ENCODE data around the gene CLDN7. TPM values are rescaled to one million over a fixed set of nuclear protein-coding genes. Genes with fewer than 3 reads are reported as not detected.

Gene CLDN7
- total RNA-seq, 2 donors from 2014 or later, result 997 to 1,004 TPM

DNA sequence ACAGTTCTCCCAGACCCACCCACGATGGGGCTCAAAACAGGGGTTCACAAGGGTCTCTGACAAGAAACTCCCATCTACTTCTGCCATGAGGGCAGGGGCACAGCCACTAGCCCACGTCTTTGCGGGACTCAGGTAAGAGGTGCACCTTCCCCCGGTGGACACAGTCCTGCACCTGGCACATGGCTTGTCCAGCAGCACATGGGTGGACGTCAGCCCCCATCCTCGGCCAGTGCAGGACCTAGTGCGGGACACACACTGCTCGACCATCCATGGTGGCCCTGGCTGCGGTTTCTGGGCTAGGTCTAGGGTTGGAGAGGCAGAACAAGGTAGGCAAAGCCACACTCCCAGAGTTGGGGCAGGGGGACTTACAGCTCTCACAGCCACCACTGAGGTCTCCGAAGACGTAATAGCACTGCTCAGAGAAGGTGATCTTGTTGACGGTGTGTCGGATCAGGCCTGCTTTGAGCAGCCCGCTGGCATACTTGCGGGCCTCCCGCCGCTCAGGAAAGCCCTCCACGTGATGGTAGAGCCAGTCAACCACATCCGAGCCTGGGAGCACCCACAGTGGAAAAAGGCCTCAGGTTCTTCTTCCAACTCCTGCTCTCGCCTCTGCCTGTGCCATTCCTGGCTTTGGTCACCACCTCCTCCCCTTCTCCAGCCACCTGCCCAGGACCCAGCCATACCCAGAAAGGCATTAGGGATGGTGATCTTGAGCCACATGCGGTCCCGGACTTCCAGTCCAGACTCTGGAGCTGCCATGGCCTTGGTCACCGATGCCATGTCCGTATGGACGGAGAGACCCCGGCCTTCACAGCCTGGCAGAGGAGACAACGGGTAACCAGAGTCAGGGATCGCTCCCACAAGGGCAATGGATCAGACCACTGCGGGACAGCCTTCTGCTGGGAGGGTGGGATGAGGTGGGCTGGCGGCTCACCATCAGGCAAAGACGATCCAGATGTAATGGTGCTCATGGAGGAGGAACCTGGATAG is 35.3 kb downstream of the CLDN7 start:
- no peak for ATAC-seq
- intact Hi-C loops (cut with DNase I, micrococcal nuclease), result no loop called here

DNA sequence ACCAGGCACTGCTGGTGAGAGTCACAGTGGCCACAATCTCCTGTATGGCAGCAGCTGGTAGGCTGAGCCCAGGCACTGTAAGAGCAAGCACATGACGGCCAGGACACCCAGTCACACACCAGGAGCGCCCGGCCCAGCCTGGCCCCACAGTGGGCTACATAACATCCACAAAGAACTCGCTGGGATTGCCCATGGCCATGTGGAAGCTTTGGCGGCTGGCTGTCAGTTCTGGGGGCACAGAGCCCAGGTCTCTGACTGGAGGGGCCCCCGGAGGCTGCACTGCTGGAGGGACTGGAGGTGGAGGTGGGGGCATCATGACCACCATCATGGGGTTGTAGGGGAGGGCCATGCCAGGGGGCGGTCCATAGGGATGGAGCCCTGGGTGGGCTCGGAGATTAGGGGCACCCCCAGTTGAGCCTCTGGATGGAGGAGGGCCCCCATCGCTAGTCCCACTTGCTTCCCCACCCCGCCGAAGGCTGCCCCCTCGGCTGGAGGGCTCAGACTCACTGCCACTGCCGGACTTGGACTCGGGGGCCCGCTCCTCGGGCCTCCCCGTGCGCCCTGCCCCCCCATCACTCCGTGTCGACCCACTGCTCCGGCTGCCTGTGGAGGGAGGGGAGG is 36.5 kb downstream of the CLDN7 start:
- intact Hi-C loops (cut with DNase I, micrococcal nuclease), result no loop called here
- no peak for ATAC-seq
- no peak for DNase-seq

More for the DNA sequence above, 35.3 kb downstream of the CLDN7 start:
- DNase-seq, result no peak

DNA sequence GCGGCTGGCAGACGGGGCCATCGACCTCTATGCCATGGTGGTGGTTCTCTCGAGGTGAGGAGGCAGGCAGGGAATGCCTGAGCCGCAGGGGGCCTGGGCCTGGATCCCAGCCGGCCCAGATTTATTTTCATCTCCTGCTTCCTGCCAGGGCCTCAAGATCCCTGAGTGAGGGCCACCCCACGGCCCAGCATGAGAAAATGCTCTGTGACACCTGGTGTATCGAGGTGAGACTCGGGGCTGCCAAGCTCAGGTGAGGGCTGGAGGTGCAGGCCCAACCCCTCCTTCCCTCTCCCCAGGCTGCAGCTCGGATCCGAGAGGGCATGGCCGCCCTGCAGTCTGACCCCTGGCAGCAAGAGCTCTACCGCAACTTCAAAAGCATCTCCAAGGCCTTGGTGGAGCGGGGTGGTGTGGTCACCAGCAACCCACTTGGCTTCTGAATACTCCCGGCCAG is 37.6 kb downstream of the CLDN7 start:
- ATAC-seq (no peak), DNase-seq (no peak)
- intact Hi-C loops (cut with DNase I, micrococcal nuclease), result no loop called here

DNA sequence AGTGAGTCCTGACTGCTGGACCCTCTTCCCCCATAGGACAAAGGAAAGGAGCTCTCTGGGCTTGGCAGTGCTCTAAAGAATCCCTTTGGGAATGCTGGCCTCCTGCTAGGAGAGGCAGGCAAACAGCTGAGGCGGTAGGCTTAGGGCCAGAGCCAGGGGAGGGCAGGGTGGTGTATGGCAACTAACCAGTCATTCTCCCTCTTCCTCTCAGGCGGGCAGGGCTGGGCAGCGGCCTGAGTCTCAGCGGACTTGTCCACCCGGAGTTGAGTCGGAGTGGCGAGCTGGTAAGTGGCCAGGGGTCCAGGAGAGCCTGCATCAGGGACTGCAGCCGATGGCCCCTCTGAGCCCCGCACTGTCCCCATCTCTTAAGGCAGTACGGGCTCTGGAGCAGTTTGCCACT is 38.2 kb downstream of the CLDN7 start:
- intact Hi-C loops (cut with DNase I, micrococcal nuclease), result no loop called here
- DNase-seq (no peak), ATAC-seq (no peak)

DNA sequence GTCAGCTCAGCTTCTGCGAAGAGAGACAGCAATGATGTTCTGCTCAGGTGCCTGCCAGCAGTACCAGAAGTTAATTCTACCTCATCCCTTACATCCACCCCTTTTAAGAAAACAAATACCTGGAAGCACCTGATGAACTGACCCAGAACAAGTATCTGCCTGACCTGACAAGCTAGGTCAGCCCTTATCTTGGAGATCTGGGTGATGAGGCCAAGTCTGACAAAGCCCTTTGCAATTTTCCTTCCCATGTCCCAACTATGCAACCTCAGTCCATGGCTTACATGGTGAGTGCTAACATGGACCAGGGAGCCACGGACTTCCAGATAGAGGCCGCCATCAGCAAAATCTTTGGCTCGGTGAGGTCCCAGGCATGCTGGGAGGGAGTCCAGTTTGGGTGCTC is 38.9 kb downstream of the CLDN7 start:
- DNase-seq, result no peak
- ATAC-seq, result no peak
- intact Hi-C loops (cut with DNase I, micrococcal nuclease), result no loop called here

DNA sequence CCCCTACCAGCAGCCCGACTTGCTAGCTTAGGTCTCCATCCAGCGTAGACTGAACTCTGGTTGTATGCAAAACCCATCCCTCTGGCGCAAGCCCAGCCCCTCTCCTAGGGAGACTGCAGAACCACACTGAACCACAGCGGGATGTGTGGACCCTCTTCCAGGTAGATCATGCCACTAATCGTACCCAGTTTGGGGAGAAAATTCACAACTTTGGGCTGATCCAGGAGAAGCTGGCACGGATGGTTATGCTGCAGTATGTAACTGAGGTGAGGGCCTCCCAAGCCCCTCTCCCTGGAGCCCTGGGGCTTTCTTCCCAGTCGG is 39.3 kb downstream of the CLDN7 start:
- DNase-seq (peak in 1 of 2 donors; percentile 22), ATAC-seq (no peak)
- intact Hi-C loops (cut with DNase I, micrococcal nuclease), result no loop called here

DNA sequence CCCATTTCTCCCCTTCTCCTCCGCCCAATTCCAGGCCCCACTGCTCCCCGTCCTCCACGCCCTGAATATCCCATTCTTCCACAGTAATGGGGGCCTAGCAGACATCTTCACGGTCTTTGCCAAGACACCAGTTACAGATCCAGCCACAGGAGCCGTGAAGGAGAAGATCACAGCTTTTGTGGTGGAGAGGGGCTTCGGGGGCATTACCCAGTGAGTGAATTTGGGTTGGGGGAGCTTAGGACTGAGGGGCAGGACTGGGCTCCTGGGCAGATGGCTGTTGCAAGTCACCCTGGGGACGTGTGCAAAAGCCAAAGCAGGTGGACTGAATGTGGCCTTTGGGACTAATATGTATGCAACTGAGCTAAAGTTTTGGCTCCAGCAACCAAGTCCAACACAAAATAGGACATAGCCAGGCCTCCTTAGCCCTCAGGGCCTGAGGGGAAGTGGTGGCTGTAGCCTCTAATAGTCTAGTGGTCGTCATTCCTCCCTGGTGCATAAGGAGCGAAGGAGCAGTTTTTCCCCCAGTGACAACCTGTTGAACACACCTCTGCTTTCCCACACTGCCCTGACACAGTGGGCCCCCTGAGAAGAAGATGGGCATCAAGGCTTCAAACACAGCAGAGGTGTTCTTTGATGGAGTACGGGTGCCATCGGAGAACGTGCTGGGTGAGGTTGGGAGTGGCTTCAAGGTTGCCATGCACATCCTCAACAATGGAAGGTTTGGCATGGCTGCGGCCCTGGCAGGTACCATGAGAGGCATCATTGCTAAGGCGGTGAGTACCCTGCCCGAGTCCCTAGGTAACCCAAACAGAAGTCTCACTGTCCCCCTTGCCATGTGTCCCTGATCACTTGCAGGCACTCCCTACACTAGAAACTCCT is 39.9 kb downstream of the CLDN7 start:
- ATAC-seq (no peak), DNase-seq (peak in 1 of 2 donors; percentile 7)
- intact Hi-C loops (cut with DNase I, micrococcal nuclease), result no loop called here

DNA sequence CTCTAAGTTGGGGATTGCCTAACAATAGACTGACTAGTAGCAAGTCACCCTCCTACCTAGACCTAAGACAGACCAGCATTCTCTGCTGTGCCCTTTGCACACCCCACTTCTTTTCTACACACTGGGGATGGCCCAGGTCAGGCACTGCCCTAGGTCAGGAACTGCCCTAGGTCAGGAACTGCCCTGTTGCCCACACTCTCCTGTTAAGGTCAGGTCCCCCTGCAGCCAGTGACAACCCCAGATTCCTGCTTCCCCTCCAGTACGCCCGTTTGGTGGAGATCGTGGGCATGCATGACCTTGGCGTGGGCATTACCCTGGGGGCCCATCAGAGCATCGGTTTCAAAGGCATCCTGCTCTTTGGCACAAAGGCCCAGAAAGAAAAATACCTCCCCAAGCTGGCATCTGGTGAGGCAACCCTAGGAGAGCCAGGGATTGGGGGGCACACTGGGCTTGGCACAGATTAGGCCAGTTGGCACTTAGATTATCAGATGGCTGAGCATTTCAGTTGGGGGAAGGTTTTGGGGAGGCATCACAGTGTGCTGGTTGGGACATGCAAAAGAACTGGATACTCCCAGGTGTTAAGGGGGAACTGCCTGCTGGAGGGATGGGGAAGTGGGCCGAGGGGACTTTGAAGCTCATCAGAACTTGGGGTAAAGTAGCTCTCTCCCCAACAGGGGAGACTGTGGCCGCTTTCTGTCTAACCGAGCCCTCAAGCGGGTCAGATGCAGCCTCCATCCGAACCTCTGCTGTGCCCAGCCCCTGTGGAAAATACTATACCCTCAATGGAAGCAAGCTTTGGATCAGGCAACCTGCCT is 40.8 kb downstream of the CLDN7 start:
- intact Hi-C loops (cut with DNase I, micrococcal nuclease), result no loop called here
- ATAC-seq, result no peak

DNA sequence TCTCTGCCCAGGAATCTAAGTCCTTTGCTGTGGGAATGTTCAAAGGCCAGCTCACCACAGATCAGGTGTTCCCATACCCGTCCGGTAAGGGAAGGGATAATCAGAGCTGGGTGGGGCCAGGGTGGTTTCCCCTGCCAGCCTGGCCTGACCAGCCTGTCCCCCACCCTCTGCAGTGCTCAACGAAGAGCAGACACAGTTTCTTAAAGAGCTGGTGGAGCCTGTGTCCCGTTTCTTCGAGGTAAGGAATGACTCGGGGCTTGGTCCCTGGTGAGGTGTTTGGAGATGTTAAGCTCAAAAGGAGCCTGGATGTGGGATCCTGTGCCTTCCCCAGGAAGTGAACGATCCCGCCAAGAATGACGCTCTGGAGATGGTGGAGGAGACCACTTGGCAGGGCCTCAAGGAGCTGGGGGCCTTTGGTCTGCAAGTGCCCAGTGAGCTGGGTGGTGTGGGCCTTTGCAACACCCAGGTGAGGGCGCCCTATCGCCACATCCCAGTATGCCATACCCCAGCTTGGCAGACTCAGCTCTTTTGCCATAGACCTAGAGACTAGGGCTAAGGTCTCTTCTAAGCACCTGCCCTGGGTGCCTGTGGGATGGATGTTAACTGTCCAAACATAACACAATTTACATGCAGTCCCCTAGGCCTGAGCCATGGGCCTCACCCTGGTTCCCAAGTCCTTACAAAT is 41.5 kb downstream of the CLDN7 start:
- intact Hi-C loops (cut with DNase I, micrococcal nuclease), result no loop called here
- peak; percentile 72 for ATAC-seq
- peak; percentile 74 to 78 for DNase-seq

More for the DNA sequence above, 40.8 kb downstream of the CLDN7 start:
- peak in 1 of 2 donors; percentile 6 for DNase-seq

DNA sequence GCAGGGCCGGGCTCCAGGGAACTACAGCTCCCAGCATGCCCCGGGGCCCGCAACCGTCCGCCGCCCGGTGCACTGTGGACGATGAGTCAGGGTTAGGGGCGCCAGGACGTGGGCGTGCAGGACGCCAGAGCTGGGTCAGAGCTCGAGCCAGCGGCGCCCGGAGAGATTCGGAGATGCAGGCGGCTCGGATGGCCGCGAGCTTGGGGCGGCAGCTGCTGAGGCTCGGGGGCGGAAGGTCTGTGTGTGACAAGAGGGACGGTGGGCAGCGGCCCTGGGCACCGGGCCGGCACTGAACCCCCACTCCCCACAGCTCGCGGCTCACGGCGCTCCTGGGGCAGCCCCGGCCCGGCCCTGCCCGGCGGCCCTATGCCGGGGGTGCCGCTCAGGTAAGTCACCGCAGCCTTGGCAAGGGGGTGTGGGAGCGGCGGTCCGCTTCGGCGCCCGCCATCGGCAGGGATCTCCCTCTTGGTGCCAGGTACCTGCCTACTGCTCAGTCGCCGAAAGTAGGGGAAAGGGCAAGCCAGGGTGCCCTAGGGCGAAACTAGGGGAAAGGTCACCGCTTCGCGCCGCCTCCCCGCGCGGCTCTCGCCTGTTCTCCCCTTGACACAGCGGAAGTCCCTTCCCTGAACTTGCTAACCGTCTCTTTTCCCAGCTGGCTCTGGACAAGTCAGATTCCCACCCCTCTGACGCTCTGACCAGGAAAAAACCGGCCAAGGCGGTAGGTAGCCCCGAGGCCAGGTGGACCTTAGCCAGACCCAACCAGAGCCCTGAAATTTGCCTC is 42.3 kb downstream of the CLDN7 start, which contains the start of the genes ACADVL and DLG4:
TSS of gene ACADVL (plus strand) at position 127 of the 781 bp plus-strand sequence. CDS start at position 174, 47 bp downstream.
TSS of gene DLG4 (minus strand) at position 25 of the 781 bp plus-strand sequence.
- peak; percentile 69 for ATAC-seq
- peak; percentile 92 for DNase-seq
- intact Hi-C loops (cut with DNase I, micrococcal nuclease), result no loop called here

DNA sequence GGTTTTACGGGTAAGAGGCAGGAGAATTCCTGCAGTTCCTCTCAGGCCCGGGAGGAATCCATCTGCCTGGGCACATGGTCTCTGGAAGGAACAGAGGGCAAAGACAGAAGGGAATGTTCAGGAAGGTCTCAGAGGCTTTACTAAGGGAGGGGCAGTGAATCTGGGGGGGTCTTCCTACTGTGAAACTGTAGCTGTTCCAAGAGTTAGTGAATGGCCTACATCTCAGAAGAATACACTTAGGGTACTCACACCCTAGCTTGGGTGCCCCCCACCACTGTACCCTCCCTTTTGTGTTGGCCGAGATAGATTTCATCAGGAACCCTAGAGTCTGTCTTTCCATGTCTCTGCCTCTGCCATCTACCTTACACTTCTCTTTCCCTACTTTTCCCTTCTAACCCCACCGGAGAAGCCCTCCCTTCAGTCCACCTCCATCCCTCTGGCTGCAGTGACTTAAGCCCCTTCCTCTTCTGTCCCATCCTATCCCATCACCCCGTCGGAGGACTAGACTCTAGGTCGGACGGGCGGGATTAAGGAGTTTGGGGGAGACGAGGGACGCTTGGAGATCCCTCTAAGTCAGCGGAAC is 43.0 kb downstream of the CLDN7 start:
- intact Hi-C loops (cut with DNase I, micrococcal nuclease), result no loop called here
- no peak for DNase-seq
- no peak for ATAC-seq

DNA sequence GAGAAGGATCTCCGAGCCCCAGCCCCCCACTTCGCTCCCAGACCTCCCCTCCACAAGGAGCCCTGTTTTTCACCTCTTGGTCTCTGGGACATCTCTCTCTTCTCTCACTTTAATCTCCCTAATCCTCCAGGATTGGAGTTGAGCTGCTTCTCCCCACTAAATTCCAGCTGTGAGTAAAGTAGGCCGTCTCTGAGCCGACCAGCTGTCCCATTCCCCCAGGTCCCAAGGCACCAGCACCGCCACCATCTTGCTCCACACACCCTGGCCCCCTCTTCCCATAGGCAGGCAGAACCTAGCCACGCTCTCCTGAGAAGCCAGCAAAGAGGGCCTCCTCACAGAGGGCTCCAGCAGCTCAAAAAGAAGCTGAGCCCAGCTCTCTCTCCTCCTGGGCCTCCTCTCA is 43.5 kb downstream of the CLDN7 start:
- ATAC-seq (no peak), DNase-seq (no peak)
- intact Hi-C loops (cut with DNase I, micrococcal nuclease), result no loop called here

DNA sequence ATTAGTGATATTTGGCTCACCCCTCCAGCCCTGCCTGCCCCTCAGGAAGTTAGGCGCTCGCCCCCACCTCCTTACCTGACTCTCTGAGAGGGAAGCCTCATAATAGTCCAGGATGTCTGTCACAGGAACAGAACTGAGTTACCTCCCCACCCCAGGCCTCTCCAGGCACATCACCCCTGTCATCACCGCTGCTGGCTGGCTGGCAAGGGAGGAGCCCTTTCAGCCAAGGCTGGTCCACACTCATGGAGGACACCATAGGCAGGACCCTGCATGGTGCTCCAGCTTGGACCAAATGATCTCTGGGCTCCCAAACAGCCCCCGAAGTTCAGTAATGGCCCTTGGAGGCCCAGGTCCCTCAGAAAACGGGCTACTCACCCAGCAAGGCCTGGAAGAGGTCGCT is 44.1 kb downstream of the CLDN7 start:
- DNase-seq (no peak), ATAC-seq (no peak)
- intact Hi-C loops (cut with DNase I, micrococcal nuclease), result no loop called here

DNA sequence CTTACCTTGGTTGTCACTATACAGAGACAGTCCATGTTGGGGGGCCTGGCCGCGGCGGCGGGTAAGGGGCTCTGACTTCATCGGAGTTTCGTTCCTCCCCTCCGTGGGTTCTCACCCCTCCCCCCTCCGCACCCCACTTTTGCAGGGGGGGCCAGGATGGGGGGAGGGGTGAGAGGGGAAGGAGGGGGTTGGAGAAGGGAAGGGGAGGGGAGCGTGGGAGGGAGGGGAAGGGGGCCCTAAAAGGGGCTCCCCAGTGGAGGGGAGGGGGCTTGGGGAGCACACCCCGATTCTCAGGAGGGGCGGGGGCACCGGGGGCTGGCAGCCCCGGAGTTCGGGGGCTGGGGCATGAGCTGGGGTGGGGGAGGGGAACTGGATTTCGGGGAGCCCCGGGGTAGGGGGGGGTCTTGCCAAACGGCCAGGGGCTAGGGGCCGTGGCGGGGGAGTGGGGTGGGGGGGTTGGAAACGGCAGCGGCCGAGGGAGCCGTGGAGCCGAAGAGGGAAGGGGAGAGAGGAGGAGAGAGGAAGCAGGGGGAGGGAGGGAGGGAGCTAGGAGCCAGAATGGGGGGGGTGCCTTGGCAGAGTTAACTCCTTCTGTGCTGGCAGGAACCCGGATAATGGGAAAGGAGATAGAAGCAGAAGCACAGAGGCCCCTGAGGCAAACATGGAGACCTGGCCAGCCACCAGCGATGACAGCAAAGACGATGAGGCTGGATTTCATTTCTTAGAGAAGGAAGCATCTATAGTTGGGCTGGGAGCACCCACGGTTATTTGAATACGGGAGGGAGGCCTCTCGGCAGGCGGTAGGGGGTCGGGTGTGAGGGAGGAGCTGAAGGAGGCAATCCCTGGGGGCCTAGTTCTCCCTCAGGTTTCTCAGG is 44.9 kb downstream of the CLDN7 start:
- peak in 1 of 2 donors; percentile 56 for DNase-seq
- intact Hi-C loops (cut with DNase I, micrococcal nuclease), result no loop called here
- ATAC-seq, result no peak

DNA sequence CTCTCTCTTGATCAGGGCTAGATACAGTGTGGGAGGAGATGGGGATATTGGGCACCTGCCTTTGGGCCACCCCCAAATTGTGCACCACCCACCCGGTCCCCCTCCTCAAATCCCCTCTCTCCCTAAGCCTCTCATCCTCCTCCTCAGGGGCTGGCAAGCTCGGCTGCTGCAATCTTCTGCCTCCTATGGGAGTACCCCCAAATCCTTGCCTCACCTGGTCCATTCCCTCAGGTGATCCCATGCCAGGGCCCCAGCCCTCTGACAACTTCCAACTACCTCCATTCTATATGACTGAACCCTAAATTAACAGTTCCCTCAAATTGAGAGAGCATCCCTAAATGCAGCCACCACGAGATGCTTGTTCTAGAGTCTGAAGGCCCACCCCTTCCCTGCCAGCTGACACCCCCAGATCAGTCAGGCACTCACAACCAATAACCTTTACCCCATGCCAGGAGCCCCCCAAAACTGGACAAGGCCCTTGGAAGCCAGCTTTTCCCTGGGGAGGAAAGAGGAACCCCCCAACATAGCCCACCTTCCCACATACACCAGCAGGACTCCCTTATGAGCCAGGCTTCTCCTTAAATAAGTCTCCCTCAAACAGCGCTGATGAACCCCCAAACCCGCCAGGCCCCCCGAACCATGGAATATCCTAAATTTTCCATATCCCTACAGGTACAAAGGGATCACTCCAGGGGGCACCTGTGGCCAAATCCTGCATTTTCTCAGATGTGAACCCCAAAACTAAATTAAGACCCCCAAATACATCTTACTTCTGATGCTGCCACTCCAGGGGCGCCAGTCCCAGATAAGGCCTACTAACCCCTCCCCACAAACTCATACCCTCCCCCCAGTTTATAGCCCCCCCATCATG is 45.8 kb downstream of the CLDN7 start:
- ATAC-seq (no peak), DNase-seq (no peak)
- intact Hi-C loops (cut with DNase I, micrococcal nuclease), result no loop called here
